DMS114 treated with DMSO at 0.1 percent for 48 hours (cell line): ENCODE data around the gene SBDS.

ENCODE experiments used
- DNase-seq: peaks from one replicate; lab custom pipeline; 2025; ENCODE audit not compliant: unreplicated experiment; lab: John Stamatoyannopoulos, UW

SBDS gene

DNA sequence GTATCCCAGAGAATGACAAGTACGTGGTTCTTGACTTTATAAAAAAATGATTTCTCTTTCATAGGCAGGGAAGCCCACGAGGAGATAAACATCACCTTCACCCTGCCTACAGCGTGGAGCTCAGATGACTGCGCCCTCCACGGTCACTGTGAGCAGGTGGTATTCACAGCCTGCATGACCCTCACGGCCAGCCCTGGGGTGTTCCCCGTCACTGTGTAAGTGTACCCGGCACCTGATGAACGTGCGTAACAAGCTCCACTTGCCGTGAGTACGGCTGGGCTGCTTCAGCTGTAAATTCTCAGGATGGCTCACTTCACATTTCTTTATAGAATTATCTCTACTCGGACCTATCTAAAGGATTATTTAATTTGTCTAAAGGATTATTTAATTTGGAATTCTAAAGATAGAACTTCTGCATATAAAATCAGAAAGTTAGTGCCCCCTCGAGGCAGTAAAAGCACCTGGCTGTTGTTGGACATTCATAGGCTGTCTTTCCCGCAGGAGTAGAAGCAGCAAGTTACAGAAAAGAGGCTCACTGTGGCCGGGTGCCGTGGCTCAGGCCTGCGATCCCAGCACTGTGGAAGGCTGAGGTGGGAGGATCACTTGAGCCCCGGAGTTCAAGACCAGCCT is 46.8 kb downstream of the SBDS start:
- DNase-seq = no peak

GRCh38 chr7:66946545-66946944 is 48.8 kb downstream of the SBDS start:
- no peak for DNase-seq

DNA sequence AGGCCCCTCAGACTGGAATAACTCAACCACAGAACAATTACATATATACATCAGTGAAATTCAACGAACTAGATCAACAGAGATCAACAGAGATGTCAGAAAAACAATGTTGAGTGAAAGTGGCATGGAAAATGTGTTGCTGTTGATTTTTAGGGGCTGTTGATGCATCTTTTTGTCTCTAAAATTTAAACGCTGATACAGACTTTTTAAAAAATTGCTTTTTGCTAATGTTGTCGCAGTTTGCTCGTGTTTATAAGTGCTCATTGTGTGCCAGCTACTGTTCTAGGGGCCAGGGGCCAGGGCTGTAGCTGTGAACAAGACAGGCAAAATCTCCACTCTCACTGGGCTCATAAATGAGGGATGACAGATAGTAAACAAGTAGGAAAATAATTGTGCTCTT is 56.1 kb downstream of the SBDS start:
- no peak for DNase-seq

DNA sequence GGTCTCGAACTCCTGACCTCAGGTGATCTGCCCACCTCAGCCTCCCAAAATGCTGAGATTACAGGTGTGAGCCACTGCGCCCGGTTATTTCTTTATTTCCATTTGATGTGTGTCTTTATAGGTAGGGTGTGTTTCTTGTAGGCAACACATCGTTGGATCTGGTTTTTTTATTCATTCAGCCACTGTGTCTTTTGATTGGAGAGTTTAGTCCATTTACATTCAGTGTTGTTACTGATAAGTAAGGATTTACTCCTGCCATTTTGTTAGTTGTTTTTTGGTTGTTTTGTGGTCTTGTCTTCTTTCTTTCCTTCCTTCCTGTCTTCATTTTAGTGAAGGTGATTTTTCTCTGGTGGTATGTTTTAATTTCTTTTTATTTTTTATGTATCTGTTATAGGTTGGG is 57.4 kb downstream of the SBDS start:
- no peak for DNase-seq
